Activated CD4-positive, alpha-beta T cell treated with anti-CD3 and anti-CD28 coated beads, Interleukin-2, amount 10 ng/mL, durations not matched to agents 7 days and 5 days (primary cell): ENCODE measurements around the gene TMEM18. TPM values are rescaled to one million over a fixed set of nuclear protein-coding genes. Genes with fewer than 3 reads are reported as not detected.

Source experiments
- CTCF ChIA-PET: fragments of 350-600 bp; sonication (Branson Sonifier 250); formaldehyde crosslinking; loops from one replicate; lab custom pipeline; 2021; ENCODE audit warnings: antibody characterized with exemption; lab: Charles Lee
- POLR2A ChIA-PET: fragments of 350-600 bp; sonication (Branson Sonifier 250); formaldehyde crosslinking; loops from one replicate; lab custom pipeline; 2021; ENCODE audit warnings: antibody characterized with exemption; lab: Charles Lee
- DNase-seq: peaks from one replicate; pipeline ENCODE4 v3.0.0-alpha.2; 2020
- H3K27ac Mint-ChIP-seq: one replicate; pipeline ENCODE4 v1.8.0; 2021; ENCODE audit warnings: mild to moderate bottlenecking, moderate library complexity, mixed read lengths
- H3K27me3 Mint-ChIP-seq: one replicate; pipeline ENCODE4 v1.8.0; 2021; ENCODE audit warnings: mixed read lengths
- H3K36me3 Mint-ChIP-seq: one replicate; pipeline ENCODE4 v1.8.0; 2021; ENCODE audit warnings: low read depth, mixed read lengths
- H3K4me1 Mint-ChIP-seq: one replicate; pipeline ENCODE4 v1.8.0; 2021; ENCODE audit warnings: mixed read lengths
- H3K4me3 Mint-ChIP-seq: one replicate; pipeline ENCODE4 v1.8.0; 2021; ENCODE audit warnings: mild to moderate bottlenecking, moderate library complexity, mixed read lengths
- H3K9me3 Mint-ChIP-seq: one replicate; pipeline ENCODE4 v1.8.0; 2021; ENCODE audit warnings: mixed read lengths
- total RNA-seq, 2 experiments: library from RNA; stranded (reverse); gene quantifications; one replicate each; pipeline ENCODE4 v1.2.3, GENCODE V29; 2021

The TMEM18 gene
- total RNA-seq, 2 experiments from 2014 or later, result 30.3 to 31.7 TPM

GRCh38 chr2:667332-667999 is 9.7 kb downstream of the TMEM18 start:
- Mint-ChIP-seq H3K4me1 (peaks cover 31% of the 10 kb centered on the region), H3K27me3 (no peaks in the 10 kb centered on the region)
- POLR2A ChIA-PET, result no interaction called here

GRCh38 chr2:666441-666840 is 10.8 kb downstream of the TMEM18 start:
- H3K9me3 Mint-ChIP-seq, result peaks cover 23% of the 10 kb centered on the region
- ChIA-PET CTCF (interaction anchor here (0.9 to 1.7 kb wide), 3 partner anchors 11 to 98 kb away, joined by 4 to 8 read pairs (median 4); partner anchors contain the start of gene TMEM18), POLR2A (no interaction called here)
- H3K36me3 Mint-ChIP-seq, result peaks cover 66% of the 10 kb centered on the region
- peaks cover 39% of the 10 kb centered on the region for H3K4me1 Mint-ChIP-seq
- no peak for DNase-seq
- no peak overlapping the region for H3K4me3 Mint-ChIP-seq
- no peak overlapping the region for H3K27ac Mint-ChIP-seq
- no peaks in the 10 kb centered on the region for H3K27me3 Mint-ChIP-seq

More at GRCh38 chr2:667332-667999, 9.7 kb downstream of the TMEM18 start:
- CTCF ChIA-PET, result interaction anchor here (1.4 to 1.7 kb wide), 3 partner anchors 10 to 99 kb away, joined by 4 to 8 read pairs (median 7); partner anchors contain the start of gene TMEM18
- H3K4me3 Mint-ChIP-seq, result no peak overlapping the region
- no peak overlapping the region for H3K27ac Mint-ChIP-seq
- no peak for DNase-seq
- peaks cover 66% of the 10 kb centered on the region for H3K36me3 Mint-ChIP-seq
- H3K9me3 Mint-ChIP-seq, result peaks cover 23% of the 10 kb centered on the region

GRCh38 chr2:665340-666073 is 11.7 kb downstream of the TMEM18 start:
- peaks cover 61% of the 10 kb centered on the region for H3K36me3 Mint-ChIP-seq

GRCh38 chr2:664063-664462 is 13.1 kb downstream of the TMEM18 start:
- Mint-ChIP-seq H3K4me3 (no peak overlapping the region), H3K9me3 (peaks cover 23% of the 10 kb centered on the region), H3K27me3 (no peaks in the 10 kb centered on the region), H3K27ac (no peak overlapping the region), H3K36me3 (peaks cover 48% of the 10 kb centered on the region), H3K4me1 (peaks cover 39% of the 10 kb centered on the region)
- POLR2A ChIA-PET, result no interaction called here
- DNase-seq, result no peak
- CTCF ChIA-PET, result no interaction called here

More at GRCh38 chr2:665340-666073, 11.7 kb downstream of the TMEM18 start:
- Mint-ChIP-seq H3K4me1 (peaks cover 39% of the 10 kb centered on the region), H3K27ac (no peak overlapping the region), H3K27me3 (no peaks in the 10 kb centered on the region), H3K9me3 (peaks cover 23% of the 10 kb centered on the region), H3K4me3 (no peak overlapping the region)
- DNase-seq, result no peak
- ChIA-PET POLR2A (no interaction called here), CTCF (interaction anchor here (0.9 to 1.7 kb wide), 3 partner anchors 12 to 97 kb away, joined by 4 to 8 read pairs (median 4); partner anchors contain the start of gene TMEM18)

GRCh38 chr2:663221-663620 is 14.0 kb downstream of the TMEM18 start:
- no peak overlapping the region for H3K4me3 Mint-ChIP-seq
- CTCF ChIA-PET, result no interaction called here
- peaks cover 38% of the 10 kb centered on the region for H3K4me1 Mint-ChIP-seq
- POLR2A ChIA-PET, result no interaction called here
- peaks cover 20% of the 10 kb centered on the region for H3K9me3 Mint-ChIP-seq
- DNase-seq, result no peak
- H3K27me3 Mint-ChIP-seq, result no peaks in the 10 kb centered on the region
- H3K36me3 Mint-ChIP-seq, result peaks cover 41% of the 10 kb centered on the region
- no peak overlapping the region for H3K27ac Mint-ChIP-seq

- Mint-ChIP-seq H3K4me3 (no peak overlapping the region), H3K27me3 (no peaks in the 10 kb centered on the region), H3K36me3 (peaks cover 27% of the 10 kb centered on the region), H3K4me1 (peaks cover 44% of the 10 kb centered on the region), H3K9me3 (peaks cover 12% of the 10 kb centered on the region), H3K27ac (no peak overlapping the region)
- no peak for DNase-seq
- CTCF ChIA-PET, result no interaction called here
- POLR2A ChIA-PET, result no interaction called here
Measured at GRCh38 chr2:661360-661635, 15.9 kb downstream of the TMEM18 start.

GRCh38 chr2:660586-661359 is 16.4 kb downstream of the TMEM18 start:
- no peak for DNase-seq

GRCh38 chr2:660029-660428 is 17.2 kb downstream of the TMEM18 start:
- Mint-ChIP-seq H3K4me3 (no peak overlapping the region), H3K4me1 (peaks cover 46% of the 10 kb centered on the region), H3K27ac (no peak overlapping the region), H3K36me3 (peaks cover 14% of the 10 kb centered on the region), H3K9me3 (peaks cover 2% of the 10 kb centered on the region), H3K27me3 (no peaks in the 10 kb centered on the region)
- no peak for DNase-seq
- POLR2A ChIA-PET, result no interaction called here
- CTCF ChIA-PET, result no interaction called here

More at GRCh38 chr2:660586-661359, 16.4 kb downstream of the TMEM18 start:
- ChIA-PET POLR2A (no interaction called here), CTCF (no interaction called here)
- Mint-ChIP-seq H3K27ac (no peak overlapping the region), H3K27me3 (no peaks in the 10 kb centered on the region), H3K9me3 (peaks cover 10% of the 10 kb centered on the region), H3K4me1 (peaks cover 48% of the 10 kb centered on the region), H3K36me3 (peaks cover 22% of the 10 kb centered on the region), H3K4me3 (no peak overlapping the region)

- H3K4me1 Mint-ChIP-seq, result peaks cover 39% of the 10 kb centered on the region
- no peaks in the 10 kb centered on the region for H3K9me3 Mint-ChIP-seq
- peaks cover 3% of the 10 kb centered on the region for H3K36me3 Mint-ChIP-seq
- no peak overlapping the region for H3K27ac Mint-ChIP-seq
- ChIA-PET POLR2A (no interaction called here), CTCF (interaction anchor here (0.8 kb wide), 1 partner anchor 10 kb away, joined by 3 read pairs; no protein-coding TSS in a partner anchor)
- H3K27me3 Mint-ChIP-seq, result no peaks in the 10 kb centered on the region
- no peak overlapping the region for H3K4me3 Mint-ChIP-seq
- no peak for DNase-seq
Measured at GRCh38 chr2:658426-658825, 18.8 kb downstream of the TMEM18 start.

GRCh38 chr2:657766-658165 is 19.4 kb downstream of the TMEM18 start:
- H3K4me3 Mint-ChIP-seq, result no peak overlapping the region
- H3K27me3 Mint-ChIP-seq, result no peaks in the 10 kb centered on the region
- ChIA-PET CTCF (interaction anchor here (0.8 to 1.5 kb wide), 2 partner anchors 11 to 411 kb away, joined by 3 read pairs; no protein-coding TSS in a partner anchor), POLR2A (no interaction called here)
- no peak for DNase-seq
- no peaks in the 10 kb centered on the region for H3K9me3 Mint-ChIP-seq
- no peak overlapping the region for H3K27ac Mint-ChIP-seq
- peaks cover 2% of the 10 kb centered on the region for H3K36me3 Mint-ChIP-seq
- H3K4me1 Mint-ChIP-seq, result peaks cover 41% of the 10 kb centered on the region

GRCh38 chr2:656676-657075 is 20.5 kb downstream of the TMEM18 start:
- H3K4me1 Mint-ChIP-seq, result peaks cover 35% of the 10 kb centered on the region
- no peaks in the 10 kb centered on the region for H3K9me3 Mint-ChIP-seq
- H3K4me3 Mint-ChIP-seq, result no peak overlapping the region
- ChIA-PET CTCF (interaction anchor here (1.5 kb wide), 1 partner anchor 410 kb away, joined by 3 read pairs; no protein-coding TSS in a partner anchor), POLR2A (no interaction called here)
- no peak for DNase-seq
- no peaks in the 10 kb centered on the region for H3K27me3 Mint-ChIP-seq
- H3K36me3 Mint-ChIP-seq, result no peaks in the 10 kb centered on the region
- peak overlapping the region; percentile 46 for H3K27ac Mint-ChIP-seq

- Mint-ChIP-seq H3K4me3 (no peak overlapping the region), H3K4me1 (peaks cover 33% of the 10 kb centered on the region), H3K36me3 (no peaks in the 10 kb centered on the region), H3K9me3 (no peaks in the 10 kb centered on the region), H3K27me3 (no peaks in the 10 kb centered on the region), H3K27ac (no peak overlapping the region)
- ChIA-PET CTCF (no interaction called here), POLR2A (no interaction called here)
- no peak for DNase-seq
Measured at GRCh38 chr2:655626-656025, 21.6 kb downstream of the TMEM18 start.
